ENCODE measurements around the gene ATP10A. TPM values are rescaled to one million over a fixed set of nuclear protein-coding genes. Genes with fewer than 3 reads are reported as not detected.

The ATP10A gene
- total RNA-seq, 1 donor from 2014 or later: 0.26 TPM

DNA sequence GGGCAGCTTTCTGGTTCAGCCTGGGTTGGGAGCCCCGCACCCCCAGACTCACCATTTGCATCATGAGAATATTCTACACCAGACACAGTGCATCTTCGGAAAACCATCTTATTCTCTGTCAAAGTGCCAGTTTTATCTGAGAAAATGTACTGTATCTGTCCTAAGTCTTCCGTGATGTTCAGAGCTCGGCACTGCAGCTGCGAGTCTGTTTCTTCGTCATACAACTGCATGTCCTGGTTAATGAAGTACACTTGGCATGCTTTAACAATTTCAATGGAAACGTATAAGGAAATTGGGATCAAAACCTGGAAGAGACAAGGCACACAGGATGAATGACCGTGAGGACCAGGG is 141.5 kb downstream of the ATP10A start:
- no peaks in the 10 kb centered on the region for H3K27me3 ChIP-seq (ENCODE audit: control insufficient read depth, insufficient read depth, low read length)
- FAIRE-seq (no peak), DNase-seq (ENCODE audit: low read depth) (no peak)
- TF ChIP-seq CTCF (IDR thresholded peaks at IDR 0.05; ENCODE audit: insufficient read depth, low read length, severe bottlenecking): no peak
- no peaks in the 10 kb centered on the region for H3K36me3 ChIP-seq (ENCODE audit: control insufficient read depth, insufficient read depth, low read length)
- H3K4me3 ChIP-seq (ENCODE audit: low read depth, low read length): no peak overlapping the region

- TF ChIP-seq CTCF (IDR thresholded peaks at IDR 0.05; ENCODE audit: insufficient read depth, low read length, severe bottlenecking): no peak
- Histone ChIP-seq H3K4me3 (ENCODE audit: low read depth, low read length) (no peak overlapping the region), H3K27me3 (ENCODE audit: control insufficient read depth, insufficient read depth, low read length) (no peaks in the 10 kb centered on the region), H3K36me3 (ENCODE audit: control insufficient read depth, insufficient read depth, low read length) (no peaks in the 10 kb centered on the region)
- FAIRE-seq (no peak), DNase-seq (ENCODE audit: low read depth) (no peak)
Observed at GRCh38 chr15:25719101-25719985, 143.8 kb downstream of the ATP10A start.

GRCh38 chr15:25718597-25718996 is 144.5 kb downstream of the ATP10A start:
- Histone ChIP-seq H3K36me3 (ENCODE audit: control insufficient read depth, insufficient read depth, low read length) (no peaks in the 10 kb centered on the region), H3K27me3 (ENCODE audit: control insufficient read depth, insufficient read depth, low read length) (no peaks in the 10 kb centered on the region), H3K4me3 (ENCODE audit: low read depth, low read length) (no peak overlapping the region)
- FAIRE-seq: no peak
- no peak for DNase-seq (ENCODE audit: low read depth)
- no peak for TF ChIP-seq CTCF (IDR thresholded peaks at IDR 0.05; ENCODE audit: insufficient read depth, low read length, severe bottlenecking)

- H3K36me3 ChIP-seq (ENCODE audit: control insufficient read depth, insufficient read depth, low read length): no peaks in the 10 kb centered on the region
- no peak for TF ChIP-seq CTCF (IDR thresholded peaks at IDR 0.05; ENCODE audit: insufficient read depth, low read length, severe bottlenecking)
- H3K4me3 ChIP-seq (ENCODE audit: low read depth, low read length): no peak overlapping the region
- FAIRE-seq (no peak), DNase-seq (ENCODE audit: low read depth) (no peak)
- no peaks in the 10 kb centered on the region for H3K27me3 ChIP-seq (ENCODE audit: control insufficient read depth, insufficient read depth, low read length)
Observed at GRCh38 chr15:25718169-25718536, 145.0 kb downstream of the ATP10A start.

DNA sequence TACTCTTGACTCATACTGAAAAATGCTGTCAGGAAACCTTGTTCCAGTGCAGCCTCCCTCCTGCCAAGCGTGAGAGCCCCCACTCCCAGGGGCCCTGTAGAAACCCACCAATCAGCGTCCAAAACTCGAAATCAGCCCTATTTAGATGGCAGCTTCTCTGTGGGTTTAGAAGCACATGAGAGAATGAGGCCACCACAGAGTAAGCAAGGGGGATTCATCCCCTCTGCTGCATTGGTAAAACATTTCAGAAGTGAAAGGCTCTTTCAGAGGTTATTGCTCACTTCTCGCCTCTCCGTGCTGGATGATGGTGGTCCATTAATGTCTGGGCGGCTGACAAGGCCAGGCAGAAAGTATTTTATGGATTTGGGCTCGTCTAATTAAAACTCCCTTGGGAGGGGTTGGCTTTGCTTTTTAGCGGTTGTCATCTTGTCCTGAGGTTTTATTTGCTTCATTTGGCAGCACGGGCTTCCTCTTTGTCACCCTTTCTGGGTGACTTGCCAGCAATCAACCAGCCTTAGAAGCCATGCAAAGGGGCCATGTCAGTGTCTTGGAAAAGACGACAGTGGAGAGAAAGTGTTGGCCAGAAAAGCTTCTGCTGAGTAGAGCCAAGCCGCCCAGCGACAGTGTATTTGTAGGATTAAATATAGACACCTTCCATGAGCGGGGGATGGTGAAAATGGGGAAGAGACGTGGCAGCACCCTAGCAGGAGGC is 145.5 kb downstream of the ATP10A start:
- H3K36me3 ChIP-seq (ENCODE audit: control insufficient read depth, insufficient read depth, low read length): no peaks in the 10 kb centered on the region
- no peak overlapping the region for H3K4me3 ChIP-seq (ENCODE audit: low read depth, low read length)
- FAIRE-seq (no peak), DNase-seq (ENCODE audit: low read depth) (no peak)
- no peak for TF ChIP-seq CTCF (IDR thresholded peaks at IDR 0.05; ENCODE audit: insufficient read depth, low read length, severe bottlenecking)
- no peaks in the 10 kb centered on the region for H3K27me3 ChIP-seq (ENCODE audit: control insufficient read depth, insufficient read depth, low read length)

Measured in bronchial epithelial cell (primary cell).